ENCODE results near the gene DDN.
A peak's percentile ranks its signal among the peaks of the same experiment; 100 is the strongest.

Gene DDN

GRCh38 chr12:48991247-48992050, 7.7 kb downstream of the DDN start:
- no peak overlapping the region for H3K4me3 ChIP-seq (ENCODE audit: low read length)
- DNase-seq (ENCODE audit: low read depth), result no peak
- TF ChIP-seq, protein P1, sequence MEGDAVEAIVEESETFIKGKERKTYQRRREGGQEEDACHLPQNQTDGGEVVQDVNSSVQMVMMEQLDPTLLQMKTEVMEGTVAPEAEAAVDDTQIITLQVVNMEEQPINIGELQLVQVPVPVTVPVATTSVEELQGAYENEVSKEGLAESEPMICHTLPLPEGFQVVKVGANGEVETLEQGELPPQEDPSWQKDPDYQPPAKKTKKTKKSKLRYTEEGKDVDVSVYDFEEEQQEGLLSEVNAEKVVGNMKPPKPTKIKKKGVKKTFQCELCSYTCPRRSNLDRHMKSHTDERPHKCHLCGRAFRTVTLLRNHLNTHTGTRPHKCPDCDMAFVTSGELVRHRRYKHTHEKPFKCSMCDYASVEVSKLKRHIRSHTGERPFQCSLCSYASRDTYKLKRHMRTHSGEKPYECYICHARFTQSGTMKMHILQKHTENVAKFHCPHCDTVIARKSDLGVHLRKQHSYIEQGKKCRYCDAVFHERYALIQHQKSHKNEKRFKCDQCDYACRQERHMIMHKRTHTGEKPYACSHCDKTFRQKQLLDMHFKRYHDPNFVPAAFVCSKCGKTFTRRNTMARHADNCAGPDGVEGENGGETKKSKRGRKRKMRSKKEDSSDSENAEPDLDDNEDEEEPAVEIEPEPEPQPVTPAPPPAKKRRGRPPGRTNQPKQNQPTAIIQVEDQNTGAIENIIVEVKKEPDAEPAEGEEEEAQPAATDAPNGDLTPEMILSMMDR (conservative IDR thresholded peaks at IDR 0.05; ENCODE audit: low read length), result no peak

- TF ChIP-seq, protein P1 (conservative IDR thresholded peaks at IDR 0.05; ENCODE audit: low read length), result no peak
- no peak for DNase-seq (ENCODE audit: low read depth)
- H3K4me3 ChIP-seq (ENCODE audit: low read length), result no peak overlapping the region
Measured at GRCh38 chr12:48990552-48990951, 8.6 kb downstream of the DDN start.

- DNase-seq (ENCODE audit: low read depth), result no peak
- no peak overlapping the region for H3K4me3 ChIP-seq (ENCODE audit: low read length)
- TF ChIP-seq, protein P1 (conservative IDR thresholded peaks at IDR 0.05; ENCODE audit: low read length), result peak; percentile 85
Measured at GRCh38 chr12:48988030-48988649, 11.0 kb downstream of the DDN start.

DNA sequence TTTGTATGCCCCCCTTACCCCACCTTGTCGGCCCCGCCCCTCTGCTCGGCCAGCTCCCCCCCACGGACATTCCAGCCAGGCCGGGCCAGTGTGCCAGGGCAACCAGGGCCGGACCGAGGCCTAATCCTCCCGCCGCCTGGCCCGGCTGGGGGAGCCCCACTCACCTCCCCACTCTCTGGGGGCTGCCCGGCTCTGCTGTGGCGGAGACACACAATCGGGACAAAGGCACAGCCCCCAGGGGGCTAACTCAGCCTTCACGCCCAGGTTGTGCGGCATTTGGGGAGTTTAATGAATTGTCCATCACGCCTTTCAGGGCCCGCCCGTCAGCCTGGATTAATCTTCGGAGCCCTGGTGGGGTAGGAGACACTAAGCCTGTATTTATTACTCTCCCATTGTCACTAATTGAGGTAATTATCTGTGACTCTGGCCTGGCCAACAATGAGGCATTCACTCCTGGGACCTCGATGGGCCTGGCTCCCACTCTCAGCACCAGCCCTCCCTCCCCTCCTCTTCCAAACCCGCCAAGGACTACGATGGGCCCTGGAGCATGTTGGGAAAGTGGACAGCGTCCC, 12.4 kb downstream of the DDN start:
- TF ChIP-seq, protein P1 (conservative IDR thresholded peaks at IDR 0.05; ENCODE audit: low read length), result no peak

DNA sequence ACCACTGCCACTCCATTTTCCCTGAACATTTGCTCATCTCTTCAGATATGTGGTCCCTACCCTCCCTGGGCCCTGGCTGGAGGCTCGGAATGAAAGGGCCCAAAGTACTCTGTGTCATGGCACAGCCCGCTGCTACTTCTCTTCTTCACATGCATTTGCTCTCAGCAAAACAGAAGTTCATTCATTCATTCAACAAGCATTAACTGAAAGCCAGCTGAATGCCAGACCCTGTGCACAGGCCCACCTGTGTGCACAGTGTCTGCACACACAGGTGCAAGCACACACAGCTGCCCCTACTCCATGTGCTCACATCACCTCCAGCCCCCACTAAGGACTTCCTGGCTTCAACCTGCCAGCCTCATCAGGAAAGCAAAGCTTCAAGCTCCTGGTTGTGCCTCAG, 13.3 kb downstream of the DDN start:
- TF ChIP-seq, protein P1 (conservative IDR thresholded peaks at IDR 0.05; ENCODE audit: low read length), result no peak
- no peak overlapping the region for H3K4me3 ChIP-seq (ENCODE audit: low read length)
- no peak for DNase-seq (ENCODE audit: low read depth)

More for the DNA sequence above, 12.4 kb downstream of the DDN start:
- H3K4me3 ChIP-seq (ENCODE audit: low read length), result no peak overlapping the region
- DNase-seq (ENCODE audit: low read depth), result no peak

- DNase-seq (ENCODE audit: low read depth), result no peak
- TF ChIP-seq, protein P1 (conservative IDR thresholded peaks at IDR 0.05; ENCODE audit: low read length), result no peak
- no peak overlapping the region for H3K4me3 ChIP-seq (ENCODE audit: low read length)
Measured at GRCh38 chr12:48985475-48985897, 13.7 kb downstream of the DDN start.

All from AG10803 (cell line).